HG03045 (cell line): Measurements from ENCODE around the gene LRRN4.
"Not testable (repeated sequence)": the region's sequence is repeated elsewhere in the genome, so short reads cannot be mapped to it uniquely, and the experiment has no call there.

Experiments
- ATAC-seq: cut with Tn5 transposase; IDR thresholded peaks from one replicate; pipeline ENCODE4 v1.9.1; 2021; ENCODE audit warnings: mild to moderate bottlenecking, moderate library complexity; ENCODE audit not compliant: unreplicated experiment

Gene LRRN4

DNA sequence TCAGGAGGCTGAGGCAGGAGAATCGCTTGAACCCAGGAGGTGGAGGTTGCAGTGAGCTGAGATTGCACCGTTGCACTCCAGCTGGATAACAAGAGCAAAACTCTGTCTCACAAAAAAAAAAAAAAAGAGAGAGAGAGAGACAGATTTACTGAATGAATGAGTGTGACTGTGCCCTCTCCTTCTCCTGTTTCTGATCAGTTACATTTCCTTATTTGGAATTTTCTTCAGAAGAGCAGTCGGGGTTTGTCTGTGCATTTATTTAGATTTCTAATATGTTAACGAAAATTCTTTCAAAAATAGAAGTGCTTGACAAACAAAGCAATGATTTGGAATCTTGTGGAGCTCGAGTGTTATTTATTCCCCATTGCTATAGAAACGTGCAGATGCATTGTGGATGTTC is 6.4 kb upstream of the LRRN4 start:
- no peak for ATAC-seq

DNA sequence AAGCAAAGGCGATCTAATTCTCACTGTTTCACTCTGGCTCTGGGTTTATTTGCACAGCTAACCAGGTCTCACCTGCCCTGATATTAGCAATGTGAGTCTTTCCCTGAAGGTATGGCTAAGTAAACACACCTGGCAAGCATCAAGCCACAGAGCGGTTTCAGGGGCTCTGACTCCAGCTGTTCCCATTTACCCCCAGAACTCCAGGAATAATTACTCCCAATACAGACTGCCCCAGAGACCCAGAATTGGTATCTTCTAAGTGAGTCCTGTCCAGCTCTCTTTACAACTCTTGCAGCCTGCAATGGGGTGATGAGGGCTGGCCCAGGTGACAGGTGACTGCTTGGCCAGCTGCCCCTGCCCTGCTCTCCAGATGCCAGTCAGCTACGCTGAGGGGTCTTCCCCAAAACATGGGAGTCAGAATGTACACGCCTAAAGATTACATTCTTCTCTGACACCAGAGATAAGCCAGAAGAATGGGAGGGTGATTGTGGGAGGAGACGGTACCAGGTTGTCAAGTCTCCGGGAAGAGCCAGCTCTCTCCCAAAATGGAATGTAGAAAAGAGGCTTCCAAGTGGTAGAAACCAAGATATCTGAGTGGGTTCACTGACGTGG is 4.9 kb upstream of the LRRN4 start:
- no peak for ATAC-seq

DNA sequence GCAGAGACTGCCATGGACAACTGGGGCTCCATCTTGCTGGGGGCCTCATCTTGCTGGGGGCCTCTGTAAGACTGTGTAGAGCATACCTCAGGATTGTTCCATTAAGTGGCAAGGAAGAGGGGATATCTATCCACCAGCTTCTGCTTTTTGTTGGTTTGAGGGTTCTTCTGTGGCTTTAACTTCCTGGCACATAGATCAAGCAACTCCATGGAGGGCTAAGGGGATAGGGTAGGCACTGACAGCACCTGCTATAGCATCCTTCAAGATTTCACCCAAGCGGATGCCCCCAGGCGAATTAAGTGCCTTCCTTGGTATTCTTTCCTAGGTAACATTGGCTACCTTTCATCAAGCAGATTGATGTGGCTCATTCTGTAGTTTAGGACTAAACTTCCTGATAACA is 3.8 kb upstream of the LRRN4 start:
- no peak for ATAC-seq

DNA sequence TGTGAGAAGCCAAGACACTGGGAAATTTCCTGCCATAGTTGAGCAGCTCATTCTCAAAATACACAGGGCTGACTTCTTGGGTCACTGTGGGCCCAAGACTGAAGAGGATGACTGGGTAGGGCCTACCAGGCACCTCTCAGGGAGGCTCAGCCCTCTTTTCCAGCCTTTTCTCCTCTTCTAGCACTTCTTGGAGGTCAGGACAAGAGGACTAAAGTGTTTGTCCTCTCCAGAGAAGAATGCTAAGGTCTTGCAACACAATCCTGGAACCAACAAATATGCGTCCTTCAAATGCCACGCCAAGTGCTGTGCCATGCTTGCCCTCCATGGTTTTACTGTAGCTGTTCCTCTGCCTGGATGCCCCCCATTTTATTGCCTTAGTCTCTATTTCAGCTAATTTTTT is 3.3 kb upstream of the LRRN4 start:
- no peak for ATAC-seq

DNA sequence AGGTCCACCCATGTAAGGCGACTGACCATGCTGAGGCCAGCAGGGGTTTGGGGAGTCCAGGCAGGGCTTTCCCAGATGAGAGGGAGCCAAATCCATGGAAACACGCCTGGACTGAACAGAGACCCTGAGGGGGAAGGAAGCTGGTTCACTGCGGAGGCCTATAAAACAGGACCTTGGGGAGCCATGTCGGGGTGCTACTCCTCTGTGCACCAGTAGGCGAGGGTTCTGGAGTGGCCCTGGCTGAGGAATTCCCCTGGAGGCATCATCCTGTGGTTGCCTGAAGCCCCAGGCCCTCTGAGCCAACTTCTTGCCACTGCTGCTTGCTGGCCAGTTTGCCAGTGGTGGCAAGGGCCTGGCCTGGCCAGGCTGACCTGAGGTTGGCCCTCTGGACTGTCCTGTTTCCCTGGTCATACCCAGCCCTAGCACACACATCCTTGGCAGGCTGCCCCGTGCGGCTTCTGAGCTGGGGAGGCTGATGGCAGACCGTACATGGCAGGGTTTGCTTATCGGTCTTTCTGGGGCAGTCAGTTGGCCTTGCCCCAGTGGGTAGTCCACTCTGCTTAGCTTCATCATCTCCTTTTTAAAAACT is 2.2 kb upstream of the LRRN4 start:
- no peak for ATAC-seq

DNA sequence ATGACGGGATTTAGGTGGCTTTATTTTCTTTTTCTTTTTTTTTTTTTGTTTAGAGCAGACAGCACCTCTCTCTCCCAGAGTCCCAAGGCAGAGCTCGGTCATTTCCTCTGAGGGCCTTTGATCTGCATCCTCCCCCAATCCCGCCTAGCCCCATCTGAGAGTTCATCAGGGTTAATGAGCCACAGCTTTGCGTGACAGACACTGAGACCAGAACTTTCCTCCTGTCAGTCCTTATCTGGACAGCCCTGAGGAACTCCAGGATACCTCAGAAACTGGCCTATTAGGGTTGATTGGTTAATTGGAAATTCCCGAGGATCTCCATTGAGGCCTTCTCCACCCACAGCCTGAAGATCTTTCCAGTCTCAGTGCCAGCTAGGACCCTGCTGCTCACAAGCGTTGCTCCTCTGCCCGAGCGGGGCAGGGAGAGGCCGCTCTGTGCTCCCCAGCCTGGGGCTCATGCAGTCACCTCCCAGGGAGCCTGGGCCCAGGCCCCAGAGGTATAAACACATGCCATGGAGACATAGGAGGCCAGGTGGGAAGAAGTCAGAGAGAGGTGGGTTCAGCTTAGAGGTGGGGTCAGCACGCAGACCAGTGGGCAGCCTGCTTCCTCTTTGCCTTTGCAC is 1.4 kb upstream of the LRRN4 start:
- no peak for ATAC-seq

- not testable (repeated sequence) for ATAC-seq
Measured at GRCh38 chr20:6054689-6055051, 810 bp upstream of the LRRN4 start.

- no peak for ATAC-seq
Measured at GRCh38 chr20:6053064-6053775, 640 bp downstream of the LRRN4 start.

- ATAC-seq, result no peak
Measured at GRCh38 chr20:6051505-6051904, 2.4 kb downstream of the LRRN4 start.

GRCh38 chr20:6048391-6048790 is 5.5 kb downstream of the LRRN4 start:
- ATAC-seq, result no peak

DNA sequence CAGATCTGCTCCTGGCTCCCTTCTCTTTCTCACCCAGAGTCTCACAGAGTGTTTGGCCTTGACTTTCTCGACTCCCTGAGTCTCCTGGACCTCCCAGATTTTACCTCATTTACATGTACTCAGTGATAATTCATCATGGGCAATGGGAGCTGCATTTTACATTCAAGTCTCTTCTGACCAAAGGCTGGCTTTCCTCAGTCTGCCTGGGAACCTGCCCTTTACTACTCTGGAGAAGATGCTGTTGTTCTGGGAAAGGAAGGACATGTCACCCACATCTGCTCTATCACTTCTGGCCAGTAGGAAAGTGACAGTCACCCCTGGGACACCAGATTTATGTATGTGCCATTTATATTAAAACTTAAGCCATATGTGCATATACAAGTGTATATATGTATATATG is 7.4 kb downstream of the LRRN4 start:
- ATAC-seq, result no peak

DNA sequence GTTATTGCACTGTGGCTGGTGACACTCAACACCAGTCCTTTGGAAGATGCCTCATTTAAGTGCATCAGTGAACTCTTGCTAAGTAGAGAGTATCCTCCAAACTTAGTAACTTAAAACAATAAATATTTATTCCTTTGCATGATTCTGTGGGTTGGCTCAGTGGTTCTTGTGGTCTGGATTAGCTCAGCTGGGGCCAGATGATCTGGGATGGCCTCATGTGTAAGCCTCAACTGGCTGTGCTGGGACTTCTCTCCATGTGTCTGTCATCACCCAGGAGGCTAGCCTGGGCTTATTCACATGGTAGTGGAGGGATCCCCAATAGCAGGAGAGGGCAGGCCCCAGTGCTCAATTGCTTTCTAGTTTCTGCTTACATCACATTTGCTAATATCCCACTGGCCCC is 8.3 kb downstream of the LRRN4 start:
- no peak for ATAC-seq

- ATAC-seq, result no peak
Measured at GRCh38 chr20:6044115-6044514, 9.7 kb downstream of the LRRN4 start.

GRCh38 chr20:6041808-6042265 is 12.0 kb downstream of the LRRN4 start:
- ATAC-seq, result no peak

- ATAC-seq, result no peak
Measured at GRCh38 chr20:6040958-6041807, 12.7 kb downstream of the LRRN4 start.

DNA sequence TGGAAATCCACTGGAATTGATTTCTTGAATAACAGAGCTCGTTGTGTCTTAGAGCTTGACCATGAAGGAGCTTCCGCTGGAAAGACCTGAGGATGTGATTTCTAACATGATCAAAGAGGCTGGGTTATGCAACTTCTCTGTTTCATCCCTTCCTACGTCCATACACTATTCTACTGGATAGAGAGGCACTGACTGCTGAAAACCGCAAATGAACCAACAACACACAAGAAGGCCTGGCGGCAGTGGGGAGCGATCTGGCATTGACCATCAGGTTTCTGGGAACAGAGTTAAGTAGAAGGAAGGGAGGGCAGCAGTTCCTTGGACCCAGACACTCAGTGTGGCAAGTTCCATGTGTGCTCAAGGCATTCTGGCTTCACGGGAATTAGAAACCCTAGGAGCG is 13.3 kb downstream of the LRRN4 start:
- ATAC-seq, result no peak

DNA sequence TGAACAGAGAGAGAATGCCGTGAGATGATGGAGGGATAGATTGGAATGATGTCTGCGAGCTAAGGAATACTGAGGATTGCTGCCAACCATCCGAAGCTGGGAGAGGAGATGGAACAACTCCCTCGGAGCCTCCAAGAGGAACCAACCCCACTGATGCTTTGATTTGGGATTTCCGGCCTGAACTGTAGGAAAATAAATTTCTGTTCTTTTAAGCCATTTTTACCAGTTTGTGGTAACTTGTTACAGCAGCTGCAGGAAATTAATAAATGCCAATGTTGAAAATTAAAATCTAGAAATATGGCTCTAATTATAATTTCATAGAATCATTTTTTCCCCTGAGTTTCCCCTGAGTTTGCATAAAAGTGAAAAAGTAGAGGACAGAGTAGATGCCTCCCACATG is 14.1 kb downstream of the LRRN4 start:
- ATAC-seq, result no peak

DNA sequence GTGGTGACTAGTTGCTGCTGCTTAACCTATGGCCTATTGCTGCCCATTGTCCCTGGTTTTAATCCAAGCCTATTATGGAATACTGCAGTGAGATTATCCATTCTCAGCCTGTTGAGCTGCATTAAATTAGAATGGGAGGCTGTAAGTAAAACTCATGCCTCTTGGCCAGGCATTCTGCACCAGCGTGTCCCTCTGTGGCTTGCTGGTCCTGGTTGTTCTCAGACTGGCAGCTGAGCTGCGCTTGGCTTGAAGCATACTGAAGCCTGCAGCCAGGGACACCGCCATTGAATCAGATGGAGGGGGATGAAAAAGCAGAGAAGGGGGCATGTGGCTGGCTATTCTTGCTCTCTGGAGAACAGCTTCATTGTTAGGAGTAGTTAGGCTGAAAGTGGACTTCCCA is 15.6 kb downstream of the LRRN4 start:
- no peak for ATAC-seq

- no peak for ATAC-seq
Measured at GRCh38 chr20:6037082-6037481, 16.8 kb downstream of the LRRN4 start.

DNA sequence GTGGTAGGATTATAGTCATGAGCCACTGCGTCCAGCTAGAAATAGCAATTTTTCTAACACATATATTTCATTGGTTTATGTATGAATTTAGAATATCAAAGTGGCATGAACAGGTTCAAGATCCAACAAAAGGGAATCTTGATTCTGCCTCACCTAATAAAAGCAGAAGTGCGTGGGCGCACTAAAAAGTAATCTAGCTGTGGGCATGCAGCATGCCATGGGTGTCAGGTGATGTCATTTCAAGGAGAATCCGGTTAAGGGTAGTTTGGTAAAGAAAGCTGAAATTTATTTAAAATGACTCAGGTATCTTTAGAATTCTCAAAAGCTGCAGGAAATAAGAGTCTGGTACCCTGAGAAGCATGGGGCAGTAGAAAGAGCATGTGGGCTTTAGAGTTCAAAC is 17.6 kb downstream of the LRRN4 start:
- no peak for ATAC-seq
